ENCODE data around the gene LAMB3. TPM values are rescaled to one million over a fixed set of nuclear protein-coding genes. Genes with fewer than 3 reads are reported as not detected.
"Not testable (repeated sequence)": the region's sequence is repeated elsewhere in the genome, so short reads cannot be mapped to it uniquely, and the experiment has no call there.

LAMB3 gene
- polyA plus RNA-seq = 10 to 100 TPM in 1 of 3 donors, 1 to 10 TPM in 2; 3.3 to 36.4 (median 5.3) TPM

GRCh38 chr1:209652121-209652735, at the start of gene LAMB3:
Gene LAMB3, minus strand, starts transcription at chr1:209652425. Its CDS starts 1,481 bp downstream, at chr1:209650944.
- H3K27ac ChIP-seq (ENCODE audit: low read depth, low read length) = no peak within 1 kb of the TSS
- 67 to 76% (median 75%) methylated on average over 14 of the region's 14 CpGs for WGBS, 3 donors

GRCh38 chr1:209700686-209701085, 48.5 kb upstream of the LAMB3 start:
- H3K27ac ChIP-seq (ENCODE audit: low read depth, low read length) = not testable (repeated sequence)

- H3K27ac ChIP-seq (ENCODE audit: low read depth, low read length) = no peak overlapping the region
- WGBS, 3 donors = 80 to 90% (median 83%) methylated on average over 3 of the region's 3 CpGs
Measured at GRCh38 chr1:209697126-209697525, 44.9 kb upstream of the LAMB3 start.

GRCh38 chr1:209696673-209697072, 44.4 kb upstream of the LAMB3 start:
- H3K27ac ChIP-seq (ENCODE audit: low read depth, low read length) = no peak overlapping the region

- no peak overlapping the region for H3K27ac ChIP-seq (ENCODE audit: low read depth, low read length)
- WGBS, 3 donors = 0 to 2% (median 2%) methylated on average over 3 of the region's 3 CpGs
Measured at GRCh38 chr1:209692745-209693504, 40.7 kb upstream of the LAMB3 start.

GRCh38 chr1:209692296-209692695, 40.1 kb upstream of the LAMB3 start:
- 52 to 55% (median 53%) methylated on average over 4 of the region's 4 CpGs for WGBS, 3 donors
- no peak overlapping the region for H3K27ac ChIP-seq (ENCODE audit: low read depth, low read length)

- H3K27ac ChIP-seq (ENCODE audit: low read depth, low read length) = no peak overlapping the region
- 59 to 66% (median 66%) methylated on average over 3 of the region's 3 CpGs for WGBS, 3 donors
Measured at GRCh38 chr1:209691237-209691636, 39.0 kb upstream of the LAMB3 start.

GRCh38 chr1:209689477-209689876, 37.3 kb upstream of the LAMB3 start:
- WGBS, 3 donors = 57 to 72% (median 65%) methylated on average over 4 of the region's 4 CpGs
- H3K27ac ChIP-seq (ENCODE audit: low read depth, low read length) = no peak overlapping the region

- H3K27ac ChIP-seq (ENCODE audit: low read depth, low read length) = no peak overlapping the region
- 66 to 86% (median 71%) methylated on average over 1 of the region's 1 CpG for WGBS, 3 donors
Measured at GRCh38 chr1:209688746-209689234, 36.6 kb upstream of the LAMB3 start.

- WGBS, 3 donors = 61 to 78% (median 62%) methylated on average over 4 of the region's 4 CpGs
- no peak overlapping the region for H3K27ac ChIP-seq (ENCODE audit: low read depth, low read length)
Measured at GRCh38 chr1:209686322-209686721, 34.1 kb upstream of the LAMB3 start.

- WGBS, 3 donors = 47 to 75% (median 62%) methylated on average over 4 of the region's 4 CpGs
- no peak overlapping the region for H3K27ac ChIP-seq (ENCODE audit: low read depth, low read length)
Measured at GRCh38 chr1:209685821-209686220, 33.6 kb upstream of the LAMB3 start.

- no peak overlapping the region for H3K27ac ChIP-seq (ENCODE audit: low read depth, low read length)
- WGBS, 3 donors = 80 to 85% (median 85%) methylated on average over 4 of the region's 4 CpGs
Measured at GRCh38 chr1:209678981-209679539, 26.8 kb upstream of the LAMB3 start.

GRCh38 chr1:209675565-209676154, 23.4 kb upstream of the LAMB3 start:
- peak overlapping the region; percentile 68 for H3K27ac ChIP-seq (ENCODE audit: low read depth, low read length)
- WGBS, 3 donors = 2 to 6% (median 2%) methylated on average over 34 of the region's 34 CpGs

GRCh38 chr1:209674957-209675564, 22.8 kb upstream of the LAMB3 start, which contains the start of gene G0S2:
Gene G0S2, plus strand, starts transcription at chr1:209675412. Its CDS starts 273 bp downstream, at chr1:209675685.
- H3K27ac ChIP-seq (ENCODE audit: low read depth, low read length) = peak within 1 kb of the TSS; percentile 87
- 1 to 6% (median 4%) methylated on average over 40 to 47 of the region's 47 CpGs for WGBS, 3 donors

- 30 to 33% (median 31%) methylated on average over 7 of the region's 7 CpGs for WGBS, 3 donors
- H3K27ac ChIP-seq (ENCODE audit: low read depth, low read length) = peak overlapping the region; percentile 87
Measured at GRCh38 chr1:209673631-209674417, 21.6 kb upstream of the LAMB3 start.

GRCh38 chr1:209672705-209673630, 20.7 kb upstream of the LAMB3 start:
- 41 to 50% (median 46%) methylated on average over 5 of the region's 5 CpGs for WGBS, 3 donors
- no peak overlapping the region for H3K27ac ChIP-seq (ENCODE audit: low read depth, low read length)

Data from adipose tissue (tissue), 3 donors.